Astrocyte (in vitro differentiated cells and primary cell): ENCODE results near the gene IFI30. TPM values are rescaled to one million over a fixed set of nuclear protein-coding genes. Genes with fewer than 3 reads are reported as not detected.

Experiments used
- DNase-seq: peaks from one replicate; pipeline ENCODE4 v3.0.0-alpha.2; 2010; ENCODE audit warnings: low read depth
- FAIRE-seq: peaks from 2 replicates; lab custom pipeline; 2011; peaks lifted over from hg19 to GRCh38; lab: Jason Lieb, UNC
- H2AFZ ChIP-seq: 2 replicates; pipeline ENCODE4 v1.6.0; 2012; ENCODE audit warnings: low read depth, low read length, inconsistent platforms
- H3K27ac ChIP-seq: 2 replicates; pipeline ENCODE4 v1.5.1; 2011; ENCODE audit warnings: low read depth, low read length, inconsistent platforms
- H3K27me3 ChIP-seq: 2 replicates; pipeline ENCODE4 v1.6.0; 2011; ENCODE audit warnings: low read length, inconsistent platforms; ENCODE audit not compliant: insufficient read depth
- H3K36me3 ChIP-seq: 2 replicates; pipeline ENCODE4 v1.5.1; 2011; ENCODE audit warnings: low read length, inconsistent platforms; ENCODE audit not compliant: insufficient read depth
- H3K4me1 ChIP-seq: 2 replicates; pipeline ENCODE4 v1.5.1; 2011; ENCODE audit warnings: low read length, inconsistent platforms; ENCODE audit not compliant: insufficient read depth
- H3K4me2 ChIP-seq: 2 replicates; pipeline ENCODE4 v1.6.0; 2012; ENCODE audit warnings: low read length, inconsistent platforms
- H3K4me3 ChIP-seq: 2 replicates; pipeline ENCODE4 v1.5.1; 2011; ENCODE audit warnings: low read depth, mild to moderate bottlenecking, low read length, inconsistent platforms; ENCODE audit not compliant: insufficient read depth
- H3K79me2 ChIP-seq: 2 replicates; pipeline ENCODE4 v1.6.0; 2012; ENCODE audit warnings: mild to moderate bottlenecking, low read length, inconsistent platforms; ENCODE audit not compliant: insufficient read depth
- H3K9ac ChIP-seq: 2 replicates; pipeline ENCODE4 v1.6.0; 2012; ENCODE audit warnings: mild to moderate bottlenecking, low read length, inconsistent platforms
- H3K9me3 ChIP-seq: 2 replicates; pipeline ENCODE4 v1.5.1; 2012; ENCODE audit warnings: low read depth, mild to moderate bottlenecking, low read length, inconsistent platforms; ENCODE audit not compliant: insufficient read depth
- H4K20me1 ChIP-seq: 2 replicates; pipeline ENCODE4 v1.6.0; 2012; ENCODE audit warnings: low read length, inconsistent platforms; ENCODE audit not compliant: insufficient read depth
- H3K27ac Mint-ChIP-seq: one replicate; pipeline ENCODE4 v1.8.0; 2021; ENCODE audit warnings: mild to moderate bottlenecking, mixed read lengths; ENCODE audit not compliant: unreplicated experiment
- H3K27me3 Mint-ChIP-seq: one replicate; pipeline ENCODE4 v1.8.0; 2021; ENCODE audit warnings: low read depth, mixed read lengths; ENCODE audit not compliant: unreplicated experiment
- H3K36me3 Mint-ChIP-seq: one replicate; pipeline ENCODE4 v1.8.0; 2021; ENCODE audit warnings: low read depth, mixed read lengths; ENCODE audit not compliant: unreplicated experiment
- H3K4me1 Mint-ChIP-seq: one replicate; pipeline ENCODE4 v1.8.0; 2021; ENCODE audit warnings: low read depth, mixed read lengths; ENCODE audit not compliant: unreplicated experiment
- H3K4me3 Mint-ChIP-seq: one replicate; pipeline ENCODE4 v1.8.0; 2021; ENCODE audit warnings: mild to moderate bottlenecking, moderate library complexity, mixed read lengths; ENCODE audit not compliant: unreplicated experiment
- H3K9me3 Mint-ChIP-seq: one replicate; pipeline ENCODE4 v1.8.0; 2021; ENCODE audit warnings: mild to moderate bottlenecking, mixed read lengths; ENCODE audit not compliant: unreplicated experiment
- CTCF ChIP-seq: IDR thresholded peaks from 2 replicates; pipeline ENCODE4 v1.5.1; 2011; ENCODE audit warnings: low read depth, mild to moderate bottlenecking, inconsistent platforms, low read length, moderate library complexity; ENCODE audit not compliant: insufficient read depth
- EZH2 ChIP-seq: IDR thresholded peaks from 2 replicates; pipeline ENCODE4 v1.6.1; 2012; ENCODE audit warnings: mild to moderate bottlenecking, low read length, inconsistent platforms; ENCODE audit not compliant: insufficient read depth
- total RNA-seq: library from RNA; stranded (reverse); gene quantifications from 2 replicates; pipeline ENCODE4 v1.2.1, GENCODE V29; 2021

IFI30 gene
- total RNA-seq, 1 donor from 2014 or later, result 2.3 TPM

- Mint-ChIP-seq H3K27me3 (no peaks in the 10 kb centered on the region), H3K4me1 (peaks cover 3% of the 10 kb centered on the region), H3K27ac (no peak overlapping the region), H3K9me3 (no peaks in the 10 kb centered on the region), H3K36me3 (peaks cover 16% of the 10 kb centered on the region), H3K4me3 (no peak overlapping the region)
- Histone ChIP-seq H3K9ac (no peak overlapping the region), H3K27me3 (no peaks in the 10 kb centered on the region), H3K36me3 (no peaks in the 10 kb centered on the region), H3K4me2 (no peak overlapping the region), H4K20me1 (peaks cover 11% of the 10 kb centered on the region), H3K4me3 (no peak overlapping the region), H2AFZ (no peak overlapping the region), H3K4me1 (peaks cover 6% of the 10 kb centered on the region), H3K9me3 (no peaks in the 10 kb centered on the region), H3K27ac (no peak overlapping the region), H3K79me2 (peaks cover 7% of the 10 kb centered on the region)
- FAIRE-seq, result no peak
- no peak for TF ChIP-seq EZH2
- TF ChIP-seq CTCF, result no peak
- DNase-seq, result no peak
These were observed 23.7 kb downstream of the IFI30 start for GRCh38 chr19:18197306-18197705.

GRCh38 chr19:18197941-18198340 is 24.3 kb downstream of the IFI30 start:
- Histone ChIP-seq H3K9me3 (no peaks in the 10 kb centered on the region), H2AFZ (no peak overlapping the region), H3K9ac (no peak overlapping the region), H3K36me3 (no peaks in the 10 kb centered on the region), H3K79me2 (peaks cover 7% of the 10 kb centered on the region), H4K20me1 (peaks cover 14% of the 10 kb centered on the region), H3K4me3 (no peak overlapping the region), H3K27me3 (no peaks in the 10 kb centered on the region), H3K4me2 (no peak overlapping the region), H3K4me1 (peaks cover 9% of the 10 kb centered on the region), H3K27ac (no peak overlapping the region)
- Mint-ChIP-seq H3K36me3 (peaks cover 18% of the 10 kb centered on the region), H3K27me3 (no peaks in the 10 kb centered on the region), H3K9me3 (no peaks in the 10 kb centered on the region), H3K4me3 (no peak overlapping the region), H3K27ac (no peak overlapping the region), H3K4me1 (peaks cover 3% of the 10 kb centered on the region)
- no peak for DNase-seq
- no peak for FAIRE-seq
- TF ChIP-seq EZH2 (no peak), CTCF (no peak)

GRCh38 chr19:18198374-18198773 is 24.8 kb downstream of the IFI30 start:
- Mint-ChIP-seq H3K36me3 (peaks cover 18% of the 10 kb centered on the region), H3K4me3 (peak overlapping the region; percentile 27), H3K9me3 (peaks cover 2% of the 10 kb centered on the region), H3K27ac (no peak overlapping the region), H3K27me3 (peaks cover 2% of the 10 kb centered on the region), H3K4me1 (peaks cover 4% of the 10 kb centered on the region)
- Histone ChIP-seq H3K4me3 (no peak overlapping the region), H2AFZ (no peak overlapping the region), H3K9ac (no peak overlapping the region), H3K27ac (no peak overlapping the region), H3K9me3 (no peaks in the 10 kb centered on the region), H4K20me1 (peaks cover 17% of the 10 kb centered on the region), H3K27me3 (no peaks in the 10 kb centered on the region), H3K4me2 (no peak overlapping the region), H3K36me3 (no peaks in the 10 kb centered on the region), H3K79me2 (peaks cover 10% of the 10 kb centered on the region), H3K4me1 (peaks cover 13% of the 10 kb centered on the region)
- DNase-seq (no peak), FAIRE-seq (no peak)
- no peak for TF ChIP-seq EZH2
- no peak for TF ChIP-seq CTCF
